HEK293 (cell line): ENCODE data around the gene TRIM27.
"Not testable (repeated sequence)": the region's sequence is repeated elsewhere in the genome, so short reads cannot be mapped to it uniquely, and the experiment has no call there.

Experiments
- CTCF ChIA-PET: fragments of 350-600 bp; formaldehyde crosslinking; extraction: SDS; loops from one replicate; lab custom pipeline; 2021; ENCODE audit warnings: antibody characterized with exemption; lab: Yijun Ruan, JAX
- POLR2A ChIA-PET: fragments of 300-600 bp; formaldehyde crosslinking; extraction: SDS; loops from one replicate; lab custom pipeline; 2020; ENCODE audit warnings: antibody characterized with exemption, inconsistent platforms; lab: Yijun Ruan, JAX
- H3K27ac ChIP-seq: fragments of 200-500 bp; sonication (Bioruptor generic); 2 replicates; pipeline ENCODE4 v1.5.1; 2014; ENCODE audit warnings: low read depth, low read length, control low read depth, inconsistent platforms; ENCODE audit errors: extremely low read depth
- H3K36me3 ChIP-seq, 2 experiments: fragments of 200-500 bp in 1 of 2; sonication (Bioruptor generic) in 1 of 2; 1 replicate in 1 of 2; 2 replicates in 1 of 2; pipeline ENCODE4 v1.5.1; 2014 to 2017; ENCODE audit warnings: inconsistent platforms in 2 of 2, low read length in 2 of 2; ENCODE audit not compliant: control insufficient read depth in 2 of 2, insufficient read depth in 1 of 2
- H3K4me1 ChIP-seq: fragments of 200-500 bp; sonication (Bioruptor generic); 2 replicates; pipeline ENCODE4 v1.5.1; 2014; ENCODE audit warnings: mild to moderate bottlenecking, low read length, inconsistent platforms; ENCODE audit not compliant: control insufficient read depth, insufficient read depth
- H3K4me3 ChIP-seq: 2 replicates; pipeline ENCODE4 v1.5.1; 2011; ENCODE audit warnings: low read depth, mild to moderate bottlenecking, control low read depth, low read length, moderate library complexity
- H3K9me3 ChIP-seq: fragments of 200-500 bp; sonication (Bioruptor generic); 2 replicates; pipeline ENCODE4 v1.5.1; 2014; ENCODE audit warnings: low read depth, low read length, inconsistent platforms; ENCODE audit not compliant: control insufficient read depth, insufficient read depth
- HOXD13 ChIP-seq: sonication (generic); formaldehyde crosslinking; IDR thresholded peaks from 2 replicates; pipeline ENCODE4 v1.8.0; 2022; ENCODE audit warnings: missing genetic modification reagents, borderline replicate concordance
- KLF1 ChIP-seq: fragments of 450-650 bp; formaldehyde crosslinking; IDR thresholded peaks from 2 replicates; pipeline ENCODE4 v1.5.1; 2016; ENCODE audit warnings: missing biosample characterization, missing genetic modification characterization
- ZIC2 ChIP-seq: fragments of 450-650 bp; formaldehyde crosslinking; IDR thresholded peaks from 2 replicates; pipeline ENCODE4 v1.5.1; 2016; ENCODE audit warnings: missing biosample characterization, missing genetic modification characterization
- ZNF324 ChIP-seq: fragments of 450-650 bp; formaldehyde crosslinking; IDR thresholded peaks from 2 replicates; pipeline ENCODE4 v1.5.1; 2016; ENCODE audit warnings: missing biosample characterization, missing genetic modification characterization
- ZNF549 ChIP-seq: fragments of 450-650 bp; IDR thresholded peaks from 2 replicates; pipeline ENCODE4 v1.5.1; 2018; ENCODE audit warnings: missing biosample characterization, missing genetic modification characterization, mild to moderate bottlenecking, inconsistent platforms, moderate library complexity
- TF ChIP-seq, protein P1 (sequence below): fragments of 450-650 bp; formaldehyde crosslinking; IDR thresholded peaks from 2 replicates; pipeline ENCODE4 v1.5.1; 2016; ENCODE audit warnings: missing biosample characterization, missing genetic modification characterization
- TF ChIP-seq, protein P2 (sequence below): fragments of 450-650 bp; formaldehyde crosslinking; IDR thresholded peaks from 2 replicates; pipeline ENCODE4 v1.5.1; 2017; ENCODE audit warnings: missing biosample characterization, missing genetic modification characterization

The TRIM27 gene

DNA sequence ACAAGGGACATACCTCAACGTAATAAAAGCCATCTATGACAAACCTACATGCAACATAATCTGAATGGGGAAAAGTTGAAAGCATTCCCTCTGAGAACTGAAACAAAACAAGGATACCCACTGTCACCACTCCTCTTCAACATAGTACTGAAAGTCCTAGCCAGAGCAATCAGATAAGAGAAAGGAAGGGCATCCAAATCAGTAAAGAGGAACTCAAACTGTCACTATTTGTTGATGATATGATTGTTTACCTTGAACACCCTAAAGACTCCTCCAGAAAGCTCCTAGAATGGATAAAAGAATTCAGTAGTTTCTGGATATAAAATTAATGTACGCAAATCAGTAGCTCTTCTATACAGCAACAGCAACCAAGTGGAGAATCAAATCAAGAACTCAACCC is 41.9 kb upstream of the TRIM27 start:
- ChIA-PET CTCF (no interaction called here), POLR2A (no interaction called here)
- no peak overlapping the region for H3K27ac ChIP-seq
- no peaks in the 10 kb centered on the region for H3K9me3 ChIP-seq
- no peaks in the 10 kb centered on the region for H3K4me1 ChIP-seq
- H3K4me3 ChIP-seq = no peak overlapping the region
- TF ChIP-seq HOXD13 (CRISPR knock-in tag) = no peak
- TF ChIP-seq ZNF324 = no peak
- no peaks in the 10 kb centered on the region for H3K36me3 ChIP-seq

DNA sequence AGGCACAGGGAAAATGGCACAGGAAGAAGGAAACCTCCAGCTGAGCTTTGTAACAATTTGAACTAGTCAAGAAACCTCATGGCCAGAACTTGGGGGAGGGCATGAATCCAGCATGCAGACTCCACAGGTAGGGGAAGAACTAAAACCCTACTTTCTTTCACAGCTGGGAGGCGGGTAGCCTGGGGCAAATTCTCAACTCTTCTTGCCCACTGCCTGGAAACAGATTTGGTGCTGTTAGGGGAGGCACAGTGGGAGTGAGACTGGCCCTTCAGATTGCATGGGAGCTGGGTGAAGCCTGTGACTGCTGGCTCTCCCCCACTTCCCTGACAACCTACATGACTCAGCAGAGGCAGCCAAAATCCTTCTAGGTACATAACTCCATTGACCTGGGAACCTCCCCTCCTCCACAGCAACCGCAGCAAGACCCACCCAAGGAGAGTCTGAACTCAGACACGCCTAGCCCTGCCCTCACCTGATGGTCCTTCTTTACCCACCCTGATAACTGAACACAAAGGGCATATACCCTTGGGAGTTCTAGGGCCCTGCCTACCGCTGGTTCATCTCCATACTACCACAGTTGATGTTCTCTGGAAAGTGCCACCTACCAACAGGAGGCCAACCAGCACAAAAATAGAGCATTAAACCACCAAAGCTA is 37.2 kb upstream of the TRIM27 start:
- CTCF ChIA-PET = interaction anchor here (0.6 kb wide), 1 partner anchor 151 kb away, joined by 3 read pairs; no protein-coding TSS in a partner anchor

DNA sequence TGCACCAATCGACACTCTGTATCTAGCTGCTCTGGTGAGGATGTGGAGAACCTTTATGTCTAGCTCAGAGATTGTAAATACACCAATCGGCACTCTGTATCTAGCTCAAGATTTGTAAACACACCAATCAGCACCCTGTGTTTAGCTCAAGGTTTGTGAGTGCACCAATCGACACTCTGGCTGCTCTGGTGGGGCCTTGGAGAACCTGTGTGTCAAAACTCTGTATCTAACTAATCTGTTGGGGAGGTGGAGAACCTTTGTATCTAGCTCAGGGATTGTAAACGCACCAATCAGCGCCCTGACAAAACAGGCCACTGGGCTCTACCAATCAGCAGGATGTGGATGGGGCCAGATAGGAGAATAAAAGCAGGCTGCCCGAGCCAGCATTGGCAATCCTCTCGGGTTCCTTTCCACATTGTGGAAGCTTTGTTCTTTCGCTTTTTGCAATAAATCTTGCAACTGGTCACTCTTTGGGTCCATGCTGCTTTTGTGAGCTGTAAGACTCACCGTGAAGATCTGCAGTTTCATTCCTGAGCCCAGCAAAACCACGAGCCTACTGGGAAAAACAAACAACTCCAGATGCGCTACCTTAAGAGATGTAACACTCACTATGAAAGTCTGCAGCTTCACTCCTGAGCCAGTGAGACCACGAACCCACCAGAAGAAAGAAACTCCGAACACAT is 34.9 kb upstream of the TRIM27 start:
- H3K4me3 ChIP-seq, H3K4me1 ChIP-seq, POLR2A ChIA-PET, H3K9me3 ChIP-seq, H3K27ac ChIP-seq, H3K36me3 ChIP-seq: not testable (repeated sequence)
- CTCF ChIA-PET = interaction anchor here (0.6 kb wide), 2 partner anchors 530 to 1006 kb away, joined by 4 read pairs; no protein-coding TSS in a partner anchor

More for the DNA sequence above, 37.2 kb upstream of the TRIM27 start:
- POLR2A ChIA-PET = no interaction called here
- H3K4me3 ChIP-seq = no peak overlapping the region
- no peaks in the 10 kb centered on the region for H3K9me3 ChIP-seq
- peak; percentile 66 for TF ChIP-seq ZIC2 (tag by site-specific recombination)
- peak; percentile 55; the same call in 1 of the 2 replicates for TF ChIP-seq KLF1 (tag by site-specific recombination)
- TF ChIP-seq, protein P1, sequence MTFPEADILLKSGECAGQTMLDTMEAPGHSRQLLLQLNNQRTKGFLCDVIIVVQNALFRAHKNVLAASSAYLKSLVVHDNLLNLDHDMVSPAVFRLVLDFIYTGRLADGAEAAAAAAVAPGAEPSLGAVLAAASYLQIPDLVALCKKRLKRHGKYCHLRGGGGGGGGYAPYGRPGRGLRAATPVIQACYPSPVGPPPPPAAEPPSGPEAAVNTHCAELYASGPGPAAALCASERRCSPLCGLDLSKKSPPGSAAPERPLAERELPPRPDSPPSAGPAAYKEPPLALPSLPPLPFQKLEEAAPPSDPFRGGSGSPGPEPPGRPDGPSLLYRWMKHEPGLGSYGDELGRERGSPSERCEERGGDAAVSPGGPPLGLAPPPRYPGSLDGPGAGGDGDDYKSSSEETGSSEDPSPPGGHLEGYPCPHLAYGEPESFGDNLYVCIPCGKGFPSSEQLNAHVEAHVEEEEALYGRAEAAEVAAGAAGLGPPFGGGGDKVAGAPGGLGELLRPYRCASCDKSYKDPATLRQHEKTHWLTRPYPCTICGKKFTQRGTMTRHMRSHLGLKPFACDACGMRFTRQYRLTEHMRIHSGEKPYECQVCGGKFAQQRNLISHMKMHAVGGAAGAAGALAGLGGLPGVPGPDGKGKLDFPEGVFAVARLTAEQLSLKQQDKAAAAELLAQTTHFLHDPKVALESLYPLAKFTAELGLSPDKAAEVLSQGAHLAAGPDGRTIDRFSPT (tag by site-specific recombination) = no peak
- no peak overlapping the region for H3K27ac ChIP-seq
- H3K36me3 ChIP-seq = no peaks in the 10 kb centered on the region
- H3K4me1 ChIP-seq = no peaks in the 10 kb centered on the region

DNA sequence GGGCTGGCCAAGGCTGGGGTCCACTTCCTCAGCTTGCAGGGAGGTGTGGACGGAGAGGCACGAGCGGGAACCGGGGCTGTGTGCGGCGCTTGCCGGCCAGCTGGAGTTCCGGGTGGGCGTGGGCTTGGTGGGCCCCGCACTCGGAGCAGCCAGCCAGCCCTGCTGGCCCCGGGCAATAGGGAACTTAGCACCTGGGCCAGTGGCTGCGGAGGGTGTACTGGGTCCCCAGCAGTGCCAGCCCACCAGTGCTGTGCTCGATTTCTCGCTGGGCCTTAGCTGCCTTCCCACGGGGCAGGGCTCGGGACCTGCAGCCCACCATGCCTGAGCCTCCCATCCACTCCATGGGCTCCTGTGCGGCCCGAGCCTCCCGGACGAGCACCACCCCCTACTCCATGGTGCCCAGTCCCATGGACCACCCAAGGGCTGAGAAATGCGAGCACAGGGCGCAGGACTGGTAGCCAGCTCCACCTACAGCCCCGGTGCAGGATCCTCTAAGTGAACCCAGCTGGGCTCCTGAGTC is 34.1 kb upstream of the TRIM27 start:
- H3K36me3 ChIP-seq, H3K4me1 ChIP-seq, POLR2A ChIA-PET, H3K4me3 ChIP-seq, H3K9me3 ChIP-seq, H3K27ac ChIP-seq: not testable (repeated sequence)
- CTCF ChIA-PET = interaction anchor here (0.6 kb wide), 1 partner anchor 449 kb away, joined by 3 read pairs; no protein-coding TSS in a partner anchor

DNA sequence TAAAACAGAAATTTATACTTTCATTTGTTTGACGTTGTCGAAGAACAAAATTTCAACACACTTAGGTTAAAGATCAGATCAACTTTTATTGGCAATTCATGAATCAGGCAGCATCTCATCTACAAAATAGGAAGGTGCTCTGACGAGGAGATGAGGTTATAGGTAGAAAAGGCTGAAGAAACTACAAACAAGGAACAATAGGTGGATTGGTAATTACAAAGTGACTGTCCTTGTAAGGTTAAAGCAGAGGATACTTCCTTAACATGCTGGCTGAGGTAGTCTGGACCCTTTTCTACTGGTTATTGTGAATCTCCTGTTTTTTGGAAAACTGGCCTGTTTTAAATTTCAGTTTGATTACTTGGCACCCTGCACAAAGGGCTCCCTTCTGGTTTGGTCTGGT is 32.5 kb upstream of the TRIM27 start:
- H3K4me1 ChIP-seq = peaks cover 3% of the 10 kb centered on the region
- TF ChIP-seq, protein P2, sequence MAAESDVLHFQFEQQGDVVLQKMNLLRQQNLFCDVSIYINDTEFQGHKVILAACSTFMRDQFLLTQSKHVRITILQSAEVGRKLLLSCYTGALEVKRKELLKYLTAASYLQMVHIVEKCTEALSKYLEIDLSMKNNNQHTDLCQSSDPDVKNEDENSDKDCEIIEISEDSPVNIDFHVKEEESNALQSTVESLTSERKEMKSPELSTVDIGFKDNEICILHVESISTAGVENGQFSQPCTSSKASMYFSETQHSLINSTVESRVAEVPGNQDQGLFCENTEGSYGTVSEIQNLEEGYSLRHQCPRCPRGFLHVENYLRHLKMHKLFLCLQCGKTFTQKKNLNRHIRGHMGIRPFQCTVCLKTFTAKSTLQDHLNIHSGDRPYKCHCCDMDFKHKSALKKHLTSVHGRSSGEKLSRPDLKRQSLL (tag by site-specific recombination) = no peak
- peak; percentile 93 for TF ChIP-seq ZNF549 (tag by site-specific recombination)
- TF ChIP-seq, all 188 proteins: peak for 1
- Histone ChIP-seq H3K27ac (no peak overlapping the region), H3K4me3 (no peak overlapping the region), H3K9me3 (no peaks in the 10 kb centered on the region), H3K36me3 (no peaks in the 10 kb centered on the region)
- ChIA-PET CTCF (interaction anchor here (0.6 to 0.9 kb wide), 2 partner anchors 24 to 900 kb away, joined by 3 read pairs; no protein-coding TSS in a partner anchor), POLR2A (no interaction called here)
